Calu3 (cell line): ENCODE data around the gene ALDOA. TPM values are rescaled to one million over a fixed set of nuclear protein-coding genes. Genes with fewer than 3 reads are reported as not detected.

ENCODE experiments used
- BruUV-seq: library from RNA; stranded (reverse); fragments of 400-500 nt; replicated peaks from 2 replicates; lab custom pipeline; 2021; lab: Mats Ljungman, UMichigan
- CTCF ChIA-PET: fragments of 300-600 bp; sonication (Branson Sonifier 250); formaldehyde crosslinking; loops from one replicate; lab custom pipeline; 2022; ENCODE audit warnings: antibody characterized with exemption; lab: Charles Lee
- DNase-seq: peaks from one replicate; pipeline ENCODE4 v3.0.0; 2022
- H3K27ac Mint-ChIP-seq: one replicate; pipeline ENCODE4 v1.8.0; 2022; ENCODE audit warnings: mixed read lengths; ENCODE audit not compliant: unreplicated experiment
- H3K27me3 Mint-ChIP-seq: one replicate; pipeline ENCODE4 v1.8.0; 2022; ENCODE audit warnings: mixed read lengths; ENCODE audit not compliant: unreplicated experiment
- H3K36me3 Mint-ChIP-seq: one replicate; pipeline ENCODE4 v1.8.0; 2022; ENCODE audit warnings: mild to moderate bottlenecking, moderate library complexity, mixed read lengths; ENCODE audit not compliant: insufficient read depth, unreplicated experiment
- H3K4me1 Mint-ChIP-seq: one replicate; pipeline ENCODE4 v1.8.0; 2022; ENCODE audit warnings: mild to moderate bottlenecking, low read depth, mixed read lengths; ENCODE audit not compliant: unreplicated experiment
- H3K4me3 Mint-ChIP-seq: one replicate; pipeline ENCODE4 v1.8.0; 2022; ENCODE audit warnings: mild to moderate bottlenecking, low read depth, moderate library complexity, mixed read lengths; ENCODE audit not compliant: unreplicated experiment
- H3K9me3 Mint-ChIP-seq: one replicate; pipeline ENCODE4 v1.8.0; 2022; ENCODE audit warnings: low read depth, mixed read lengths; ENCODE audit not compliant: unreplicated experiment
- CTCF ChIP-seq: fragments of 200-600 bp; IDR thresholded peaks from one replicate; pipeline ENCODE4 v1.8.0; 2022; ENCODE audit warnings: antibody characterized with exemption; ENCODE audit not compliant: unreplicated experiment
- intact Hi-C: fragments of 100-400 bp; cut with micrococcal nuclease; formaldehyde crosslinking; loops from one replicate; pipeline ENCODE4 v1.10.0; 2022; ENCODE audit not compliant: unreplicated experiment
- total RNA-seq: library from RNA; stranded (reverse); gene quantifications from 2 replicates; pipeline ENCODE4 v1.2.3, GENCODE V29; 2022

Gene ALDOA
- total RNA-seq, 1 experiment from 2014 or later = 1,562 TPM

- Mint-ChIP-seq H3K4me1 (peaks cover 23% of the 10 kb centered on the region), H3K27me3 (no peaks in the 10 kb centered on the region), H3K9me3 (no peaks in the 10 kb centered on the region), H3K27ac (peak overlapping the region; percentile 88), H3K4me3 (peak overlapping the region; percentile 87), H3K36me3 (peaks cover 83% of the 10 kb centered on the region)
- no TSS peak for BruUV-seq
- TF ChIP-seq CTCF = no peak
- CTCF ChIA-PET = interaction anchor here (1.1 kb wide), 1 partner anchor 15 kb away, joined by 3 read pairs; no protein-coding TSS in a partner anchor
- intact Hi-C loops = no loop called here
- no peak for DNase-seq
These were observed 12.1 kb downstream of the ALDOA start for GRCh38 chr16:30077656-30078055.

- no peak for DNase-seq
- no peak for TF ChIP-seq CTCF
- H3K27ac Mint-ChIP-seq = no peak overlapping the region
- H3K9me3 Mint-ChIP-seq = no peaks in the 10 kb centered on the region
- BruUV-seq = no TSS peak
- intact Hi-C loops = no loop called here
- H3K36me3 Mint-ChIP-seq = peaks cover 82% of the 10 kb centered on the region
- peaks cover 23% of the 10 kb centered on the region for H3K4me1 Mint-ChIP-seq
- H3K4me3 Mint-ChIP-seq = no peak overlapping the region
- no peaks in the 10 kb centered on the region for H3K27me3 Mint-ChIP-seq
- CTCF ChIA-PET = interaction anchor here (0.7 to 1.7 kb wide), 3 partner anchors 11 to 368 kb away, joined by 3 to 6 read pairs (median 3); partner anchors contain the start of gene TBX6
These were observed 13.2 kb downstream of the ALDOA start for GRCh38 chr16:30078744-30079143.

GRCh38 chr16:30079480-30079879 lies 13.9 kb downstream of the ALDOA start:
- no peak overlapping the region for H3K27ac Mint-ChIP-seq
- no peak for DNase-seq
- CTCF ChIA-PET = interaction anchor here (0.7 to 1.7 kb wide), 3 partner anchors 11 to 367 kb away, joined by 3 to 6 read pairs (median 4); partner anchors contain the start of gene TBX6

GRCh38 chr16:30082545-30083090 lies 17.1 kb downstream of the ALDOA start:
- no peaks in the 10 kb centered on the region for H3K27me3 Mint-ChIP-seq
- H3K4me1 Mint-ChIP-seq = peaks cover 8% of the 10 kb centered on the region
- DNase-seq = no peak
- H3K4me3 Mint-ChIP-seq = no peak overlapping the region
- BruUV-seq = no TSS peak
- H3K9me3 Mint-ChIP-seq = no peaks in the 10 kb centered on the region
- H3K36me3 Mint-ChIP-seq = peaks cover 67% of the 10 kb centered on the region
- intact Hi-C loops = no loop called here
- peak; percentile 32 for TF ChIP-seq CTCF
- CTCF ChIA-PET = no interaction called here
- no peak overlapping the region for H3K27ac Mint-ChIP-seq

More at GRCh38 chr16:30079480-30079879, 13.9 kb downstream of the ALDOA start:
- Mint-ChIP-seq H3K4me3 (no peak overlapping the region), H3K4me1 (peaks cover 23% of the 10 kb centered on the region), H3K36me3 (peaks cover 81% of the 10 kb centered on the region), H3K27me3 (no peaks in the 10 kb centered on the region), H3K9me3 (no peaks in the 10 kb centered on the region)
- BruUV-seq = no TSS peak
- intact Hi-C loops = no loop called here
- no peak for TF ChIP-seq CTCF
